IMR-90 (cell line): ENCODE data around the gene ANO4.

Experiments used
- CEBPB ChIP-seq: IDR thresholded peaks from 2 replicates; pipeline ENCODE4 v1.6.1; 2012; ENCODE audit warnings: low read depth, low read length, improper control_type of control experiment
- CTCF ChIP-seq: conservative IDR thresholded peaks from 2 replicates; pipeline ENCODE4 v1.5.1; 2012; ENCODE audit warnings: mild to moderate bottlenecking, low read depth, low read length, improper control_type of control experiment
- ELK1 ChIP-seq: fragments of 150-350 bp; IDR thresholded peaks from 2 replicates; pipeline ENCODE4 v1.6.1; 2016; ENCODE audit warnings: low read depth, mild to moderate bottlenecking, low read length, moderate library complexity, borderline replicate concordance
- FOS ChIP-seq: fragments of 150-350 bp; IDR thresholded peaks from 2 replicates; pipeline ENCODE4 v1.6.1; 2016; ENCODE audit warnings: low read depth, low read length
- MAFK ChIP-seq: IDR thresholded peaks from 2 replicates; pipeline ENCODE4 v1.6.1; 2012; ENCODE audit warnings: low read depth, low read length, improper control_type of control experiment
- NFE2L2 ChIP-seq: fragments of 150-350 bp; IDR thresholded peaks from 2 replicates; pipeline ENCODE4 v1.6.1; 2016; ENCODE audit warnings: low read depth, mild to moderate bottlenecking, low read length
- POLR2A ChIP-seq: IDR thresholded peaks from 2 replicates; pipeline ENCODE4 v1.6.1; 2012; ENCODE audit warnings: mild to moderate bottlenecking, low read depth, low read length
- RFX5 ChIP-seq: IDR thresholded peaks from 2 replicates; pipeline ENCODE4 v1.8.0; 2012; ENCODE audit warnings: low read depth, mild to moderate bottlenecking, low read length, moderate library complexity
- SMC3 ChIP-seq: fragments of 150-350 bp; IDR thresholded peaks from 2 replicates; pipeline ENCODE4 v1.6.1; 2016; ENCODE audit warnings: low read depth, mild to moderate bottlenecking, antibody characterized with exemption, low read length, moderate library complexity
- USF2 ChIP-seq: fragments of 150-350 bp; IDR thresholded peaks from 2 replicates; pipeline ENCODE4 v1.6.1; 2017; ENCODE audit warnings: mild to moderate bottlenecking, antibody characterized with exemption, low read length, low read depth

- no peak for TF ChIP-seq CEBPB
- TF ChIP-seq POLR2A, result no peak
- no peak for TF ChIP-seq CTCF
- TF ChIP-seq RFX5, result no peak
- TF ChIP-seq SMC3, result no peak
- no peak for TF ChIP-seq ELK1
- no peak for TF ChIP-seq MAFK
- no peak for TF ChIP-seq NFE2L2
- TF ChIP-seq FOS, result no peak
- no peak for TF ChIP-seq USF2
These were observed 15.5 kb upstream of the ANO4 start for GRCh38 chr12:100778967-100779590.
